HG03159 (cell line): ENCODE measurements around the gene COMMD1.
"Not testable (repeated sequence)": the region's sequence is repeated elsewhere in the genome, so short reads cannot be mapped to it uniquely, and the experiment has no call there.

Experiments
- ATAC-seq: cut with Tn5 transposase; IDR thresholded peaks from one replicate; pipeline ENCODE4 v1.9.1; 2021; ENCODE audit warnings: mild to moderate bottlenecking, moderate library complexity; ENCODE audit not compliant: unreplicated experiment

Gene COMMD1

DNA sequence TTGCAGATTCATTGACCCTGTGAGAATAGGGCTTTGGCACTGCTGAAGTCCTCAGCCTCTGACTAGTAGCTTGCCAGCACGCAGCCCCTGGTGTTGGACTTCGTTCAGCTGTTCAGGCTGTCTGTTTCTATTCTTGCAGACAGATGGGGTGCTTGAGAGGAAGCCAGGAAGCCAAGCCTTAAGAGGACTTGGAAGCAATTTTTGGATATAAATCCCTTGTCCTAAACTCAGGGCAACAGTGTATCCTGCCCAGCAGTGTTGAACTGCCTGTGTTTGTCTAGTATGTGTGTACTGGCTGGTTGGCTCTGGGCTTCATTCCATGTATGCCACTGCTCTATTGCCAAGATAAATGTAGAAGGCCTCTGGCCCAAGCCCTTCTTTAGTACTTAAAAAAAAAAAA is 108.6 kb downstream of the COMMD1 start:
- no peak for ATAC-seq

- no peak for ATAC-seq
Measured at GRCh38 chr2:62016957-62017356, 111.5 kb downstream of the COMMD1 start.

DNA sequence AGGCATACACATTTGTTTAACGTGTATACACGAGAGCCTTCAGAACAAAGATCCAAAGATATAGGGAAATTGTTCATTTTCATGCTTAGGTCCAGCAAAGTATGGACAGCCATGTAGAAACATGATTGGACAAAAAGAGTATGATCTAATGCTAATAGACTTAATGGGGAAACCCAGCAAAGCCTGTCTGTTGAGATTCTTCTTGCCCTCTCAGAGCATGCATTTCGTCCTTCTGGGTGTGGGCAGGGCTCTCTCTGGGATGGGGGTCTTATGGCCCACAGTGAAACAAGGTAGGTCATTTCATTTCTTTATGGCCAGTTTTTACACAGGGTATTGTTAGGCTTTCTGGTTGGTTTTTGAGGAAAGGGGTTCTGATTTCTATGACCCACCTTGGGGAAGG is 124.4 kb downstream of the COMMD1 start:
- ATAC-seq, result no peak

DNA sequence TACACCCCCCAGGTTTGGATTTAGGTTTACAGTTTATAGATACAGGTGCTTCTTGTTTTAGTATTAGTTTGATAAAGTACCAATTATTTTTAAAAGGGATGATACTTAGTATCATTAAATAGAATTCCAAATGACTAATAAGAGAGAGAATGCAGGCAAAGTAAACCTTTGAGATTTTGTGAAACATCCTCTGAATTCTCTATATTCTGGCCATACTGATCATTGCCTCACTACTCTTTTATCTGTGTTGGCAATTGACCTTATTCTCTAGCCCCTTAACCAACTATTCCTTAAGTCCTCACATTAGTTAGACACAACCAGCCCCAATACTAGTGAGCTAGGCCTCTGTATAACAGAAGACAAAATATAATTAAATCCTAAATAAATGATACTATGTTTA is 125.4 kb downstream of the COMMD1 start:
- no peak for ATAC-seq

- no peak for ATAC-seq
Measured at GRCh38 chr2:62032096-62032495, 126.6 kb downstream of the COMMD1 start.

DNA sequence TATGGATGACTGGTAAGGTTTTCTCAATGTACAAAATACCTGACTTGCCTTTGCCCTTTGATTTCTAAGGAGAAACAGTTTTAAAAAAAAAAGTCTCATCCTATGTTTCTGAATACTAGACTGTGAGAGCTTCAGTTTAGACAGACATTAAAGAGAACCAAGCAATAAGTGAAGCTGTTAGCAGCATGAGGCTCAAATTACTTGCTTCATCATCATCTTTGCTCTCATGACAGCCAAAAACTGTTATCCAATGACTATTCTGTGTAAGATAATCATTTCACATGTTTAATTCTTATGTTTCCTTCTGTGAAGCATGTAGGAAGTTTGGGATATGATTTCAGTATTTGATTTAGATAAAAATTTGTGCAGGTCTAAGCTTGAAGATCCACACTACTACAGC is 129.2 kb downstream of the COMMD1 start:
- ATAC-seq, result no peak

- no peak for ATAC-seq
Measured at GRCh38 chr2:62036229-62036628, 130.8 kb downstream of the COMMD1 start.

GRCh38 chr2:62036761-62037250 is 131.3 kb downstream of the COMMD1 start:
- no peak for ATAC-seq

GRCh38 chr2:62038975-62039771 is 133.7 kb downstream of the COMMD1 start:
- ATAC-seq, result peak; percentile 98

DNA sequence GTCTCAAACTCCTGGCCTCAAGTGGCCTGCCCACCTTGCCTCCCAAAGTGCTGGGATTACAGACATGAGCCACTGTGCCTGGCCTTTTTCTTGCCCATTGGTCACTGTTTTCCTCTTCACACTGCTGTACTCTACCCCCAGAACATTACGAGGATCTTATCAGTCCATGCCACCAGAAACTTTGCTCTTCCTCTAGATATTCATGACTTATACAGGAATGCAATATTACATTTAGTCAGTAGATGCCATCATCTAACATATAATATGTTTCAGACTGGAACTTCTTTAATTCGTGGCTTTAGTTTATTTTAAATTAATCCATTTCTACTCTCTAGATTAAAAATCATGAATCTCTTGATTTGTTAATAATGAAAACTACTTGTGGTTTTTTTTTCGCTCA is 135.5 kb downstream of the COMMD1 start:
- ATAC-seq, result no peak

DNA sequence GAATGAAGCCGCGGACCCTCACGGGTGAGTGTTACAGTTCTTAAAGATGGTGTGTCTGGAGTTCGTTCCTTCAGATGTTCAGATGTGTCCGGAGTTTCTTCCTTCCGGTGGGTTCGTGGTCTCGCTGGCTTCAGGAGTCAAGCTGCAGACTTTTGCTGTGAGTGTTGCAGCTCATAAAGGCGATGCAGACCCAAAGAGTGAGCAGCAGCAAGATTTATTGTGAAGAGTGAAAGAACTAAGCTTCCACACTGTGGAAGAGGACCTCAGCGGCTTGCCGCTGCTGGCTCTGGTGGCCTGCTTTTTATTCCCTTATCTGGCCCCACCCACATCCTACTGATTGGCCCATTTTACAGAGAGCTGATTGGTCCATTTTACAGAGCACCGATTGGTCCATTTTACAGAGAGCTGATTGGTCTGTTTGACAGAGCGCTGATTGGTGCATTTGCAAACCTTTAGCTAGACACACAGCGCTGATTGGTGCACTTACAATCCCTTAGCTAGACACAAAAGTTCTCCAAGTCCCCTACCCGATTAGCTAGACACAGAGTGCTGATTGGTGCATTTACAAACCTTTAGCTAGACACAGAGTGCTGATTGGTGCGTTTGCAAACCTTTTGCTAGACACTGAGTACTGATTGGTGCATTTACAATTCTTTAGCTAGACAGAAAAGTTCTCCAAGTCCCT is 136.4 kb downstream of the COMMD1 start:
- not testable (repeated sequence) for ATAC-seq

DNA sequence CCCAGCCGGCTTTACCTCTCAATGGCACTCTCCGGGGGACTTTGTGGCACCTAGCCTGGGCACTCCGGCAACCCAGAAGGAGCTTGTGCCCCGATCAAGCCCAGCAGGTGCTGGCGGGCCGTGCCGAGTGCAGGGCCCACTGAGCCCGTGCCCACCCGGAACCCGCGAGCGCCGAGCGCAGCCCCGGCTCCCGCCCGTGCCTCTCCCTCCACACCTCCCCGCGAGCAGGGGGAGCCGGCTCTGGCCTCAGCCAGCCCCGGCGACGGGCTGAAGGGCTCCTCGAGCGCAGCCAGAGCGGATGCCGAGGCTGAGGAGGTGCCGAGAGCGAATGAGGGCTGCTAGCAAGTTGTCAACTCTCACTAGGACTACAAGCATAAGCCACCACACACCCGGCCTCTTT is 136.9 kb downstream of the COMMD1 start:
- ATAC-seq, result no peak

GRCh38 chr2:62042944-62043343 is 137.5 kb downstream of the COMMD1 start:
- no peak for ATAC-seq

DNA sequence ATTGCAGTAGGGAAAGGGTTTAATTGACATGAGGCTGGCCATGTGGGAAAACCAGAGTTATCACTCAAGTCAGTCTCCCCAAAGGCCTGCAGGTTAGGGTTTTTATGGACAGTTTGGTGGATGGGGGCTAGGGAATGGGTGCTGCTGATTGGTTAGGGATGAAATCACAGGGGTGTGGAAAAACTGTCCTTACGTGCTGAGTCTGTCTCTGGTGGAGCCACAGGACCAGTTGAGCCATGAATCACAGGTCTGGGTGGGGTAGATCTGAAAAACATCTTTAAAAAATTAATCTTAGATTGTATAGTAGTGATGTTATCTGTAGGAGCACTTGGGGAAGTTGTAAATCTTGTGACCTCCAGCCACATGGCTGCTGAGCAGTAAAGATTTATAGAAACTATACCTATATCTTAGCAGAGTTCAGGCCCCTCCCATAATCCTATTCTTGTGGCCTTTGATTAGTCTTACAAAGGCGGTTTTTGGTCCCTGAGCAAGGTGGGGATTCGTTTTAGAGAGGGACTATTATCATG is 139.6 kb downstream of the COMMD1 start:
- ATAC-seq, result no peak

DNA sequence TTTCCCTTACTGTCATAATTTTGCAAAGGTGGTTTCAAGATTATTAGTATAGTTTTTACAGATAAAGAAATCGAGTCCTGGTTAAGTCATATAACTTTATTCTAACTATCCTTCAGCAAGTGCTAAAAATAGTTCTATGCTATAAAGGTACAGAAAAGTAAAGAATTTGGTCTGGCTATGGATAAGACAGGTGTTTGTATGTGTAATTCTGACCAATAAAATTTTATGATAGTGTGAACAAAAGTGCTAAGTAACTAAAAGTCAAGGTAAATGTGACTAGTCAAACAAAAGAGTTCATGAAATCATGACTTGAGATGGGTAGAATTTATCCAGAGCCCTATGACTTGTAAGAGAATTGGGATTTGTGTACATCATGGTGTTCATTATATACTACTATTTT is 140.7 kb downstream of the COMMD1 start:
- no peak for ATAC-seq

- ATAC-seq, result no peak
Measured at GRCh38 chr2:62050456-62051045, 145.1 kb downstream of the COMMD1 start.

DNA sequence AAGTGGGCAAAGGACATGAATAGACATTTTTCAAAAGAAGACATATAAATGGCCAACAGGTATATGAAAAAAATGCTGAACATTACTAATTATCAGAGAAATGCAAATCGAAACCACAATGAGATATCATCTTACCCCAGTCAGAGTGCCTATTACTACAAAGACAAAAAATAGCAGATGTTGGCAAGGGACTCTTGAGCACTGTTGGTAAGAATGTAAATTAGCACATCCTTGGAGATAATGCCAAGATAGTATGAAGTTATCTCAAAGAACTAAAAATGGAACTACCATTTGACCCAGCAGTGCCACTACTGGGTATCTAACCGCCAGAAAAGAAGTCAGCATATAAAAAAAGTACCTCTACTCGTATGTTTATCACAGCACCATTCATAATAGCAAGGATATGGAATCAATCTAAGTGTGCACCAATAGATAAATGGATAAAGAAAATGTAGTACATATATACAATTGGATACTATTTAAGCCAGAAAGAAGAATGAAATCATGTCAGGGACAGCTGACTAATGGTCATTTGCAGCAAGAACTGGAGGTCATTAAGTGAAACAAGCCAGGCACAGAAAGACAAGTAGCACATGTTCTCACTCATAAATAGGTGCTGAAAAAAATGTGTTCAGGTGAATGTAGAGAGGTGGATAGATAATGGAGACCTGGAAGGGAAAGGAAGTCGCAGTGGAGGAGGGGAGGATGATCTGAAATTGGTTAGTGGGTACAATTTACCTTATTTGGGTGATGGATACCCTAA is 148.7 kb downstream of the COMMD1 start:
- no peak for ATAC-seq

GRCh38 chr2:62054916-62055450 is 149.5 kb downstream of the COMMD1 start:
- ATAC-seq, result no peak

DNA sequence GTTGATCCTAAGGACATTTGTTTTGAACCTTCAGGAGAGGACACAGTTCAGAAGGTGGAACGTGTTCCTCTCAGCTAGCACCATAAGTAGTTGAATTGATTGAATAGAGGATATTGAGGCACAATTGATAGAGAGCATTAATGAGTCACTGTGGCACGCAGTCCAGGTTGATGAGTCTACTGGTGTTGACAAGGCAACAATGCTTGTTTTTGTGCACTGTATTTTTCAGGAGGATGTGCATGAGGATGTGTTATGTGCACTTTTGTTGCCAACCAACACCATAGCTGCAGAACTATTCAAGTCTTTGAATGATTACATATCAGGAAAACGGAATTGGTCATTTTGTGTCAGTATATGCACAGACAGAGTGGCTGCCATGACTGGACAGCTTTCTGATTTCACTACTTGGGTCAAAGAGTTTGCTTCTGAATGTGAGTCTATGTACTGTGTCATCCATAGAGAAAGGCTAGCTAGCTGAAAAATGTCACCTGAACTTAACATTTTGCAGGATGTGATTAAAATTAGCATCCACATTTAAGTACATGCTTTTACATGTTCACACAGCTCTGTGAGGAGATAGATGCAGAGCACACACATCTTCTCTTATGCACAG is 150.4 kb downstream of the COMMD1 start:
- ATAC-seq, result no peak

DNA sequence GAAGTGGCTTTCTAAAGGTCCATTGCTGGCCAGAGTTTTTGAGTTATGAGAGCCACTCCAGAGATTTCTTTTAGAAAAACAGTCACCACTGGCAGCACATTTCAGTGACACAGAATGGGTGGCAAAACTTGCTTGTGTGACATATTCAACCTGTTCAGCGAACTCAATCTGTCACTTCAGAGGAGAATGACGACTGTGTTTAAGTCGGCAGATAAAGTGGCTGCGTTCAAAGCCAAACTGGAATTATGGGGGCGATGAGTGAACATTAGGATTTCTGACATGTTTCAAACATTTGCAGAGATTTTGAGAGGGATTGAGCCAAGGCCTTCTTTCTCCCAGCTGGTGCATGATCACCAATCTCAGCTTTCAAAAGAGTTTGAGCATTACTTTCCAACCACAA is 150.9 kb downstream of the COMMD1 start:
- ATAC-seq, result no peak
